ENCODE measurements around the gene SETD1B.

DNA sequence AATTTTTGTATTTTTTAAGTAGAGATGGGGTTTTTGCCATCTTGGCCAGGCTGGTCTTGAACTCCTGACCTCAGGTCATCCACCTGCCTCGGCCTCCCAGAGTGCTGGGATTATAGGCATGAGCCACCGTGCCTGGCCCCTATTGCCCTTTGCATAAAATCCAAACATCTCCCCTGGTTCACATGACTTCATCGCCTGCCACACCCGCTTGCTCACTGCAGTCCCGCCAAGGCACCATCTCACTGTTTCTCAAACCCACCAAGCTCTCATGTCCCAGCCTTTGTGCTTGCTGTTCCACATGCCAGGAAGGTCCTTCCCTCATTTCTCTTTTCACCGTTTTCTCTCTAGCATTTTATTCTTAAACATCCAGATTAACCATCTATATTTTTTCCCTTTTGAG is 20.0 kb upstream of the SETD1B start:
- TF ChIP-seq EZH2 (IDR thresholded peaks at IDR 0.05; ENCODE audit: borderline replicate concordance, low read depth, low read length, poor library complexity, severe bottlenecking) (no peak), CTCF (conservative IDR thresholded peaks at IDR 0.05; ENCODE audit: low read depth, low read length) (no peak)

Data from A673 (cell line).